Fibroblast of lung (primary cell): ENCODE measurements around the gene TRIM14.

Experiments used
- EZH2 ChIP-seq: IDR thresholded peaks from 2 replicates; pipeline ENCODE4 v1.5.1; 2012; ENCODE audit warnings: low read length, control low read depth, mild to moderate bottlenecking; ENCODE audit errors: missing control alignments
- TF ChIP-seq, protein P1 (sequence below), 2 donors: IDR thresholded peaks in 1 of 2; conservative IDR thresholded peaks in 1 of 2; 1 replicate in 1 of 2; 2 replicates in 1 of 2; pipeline ENCODE4 v1.5.1; 2011 to 2012; ENCODE audit warnings: low read length in 2 of 2, control low read depth in 1 of 2, inconsistent platforms in 1 of 2, low read depth in 1 of 2, mild to moderate bottlenecking in 1 of 2

DNA sequence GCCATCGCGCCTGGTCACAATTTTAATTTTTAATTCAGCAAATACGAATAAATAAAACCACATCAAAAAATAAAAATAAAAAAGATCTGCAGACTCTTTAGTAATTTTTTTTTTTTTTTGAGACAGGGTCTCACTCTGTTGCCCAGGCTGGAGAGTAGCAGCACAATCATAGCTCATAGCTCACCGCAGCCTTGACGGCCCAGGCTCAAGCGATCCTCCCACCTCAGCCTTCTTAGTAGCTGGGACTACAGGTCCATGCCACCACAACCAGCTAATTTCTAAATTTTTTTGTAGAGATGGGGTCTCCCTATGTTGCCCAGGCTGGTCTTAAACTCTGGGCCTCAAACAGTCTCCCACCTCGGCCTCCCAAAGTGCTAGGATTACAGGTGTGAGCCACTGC is 48.3 kb downstream of the TRIM14 start:
- no peak for TF ChIP-seq EZH2
- TF ChIP-seq, protein P1, sequence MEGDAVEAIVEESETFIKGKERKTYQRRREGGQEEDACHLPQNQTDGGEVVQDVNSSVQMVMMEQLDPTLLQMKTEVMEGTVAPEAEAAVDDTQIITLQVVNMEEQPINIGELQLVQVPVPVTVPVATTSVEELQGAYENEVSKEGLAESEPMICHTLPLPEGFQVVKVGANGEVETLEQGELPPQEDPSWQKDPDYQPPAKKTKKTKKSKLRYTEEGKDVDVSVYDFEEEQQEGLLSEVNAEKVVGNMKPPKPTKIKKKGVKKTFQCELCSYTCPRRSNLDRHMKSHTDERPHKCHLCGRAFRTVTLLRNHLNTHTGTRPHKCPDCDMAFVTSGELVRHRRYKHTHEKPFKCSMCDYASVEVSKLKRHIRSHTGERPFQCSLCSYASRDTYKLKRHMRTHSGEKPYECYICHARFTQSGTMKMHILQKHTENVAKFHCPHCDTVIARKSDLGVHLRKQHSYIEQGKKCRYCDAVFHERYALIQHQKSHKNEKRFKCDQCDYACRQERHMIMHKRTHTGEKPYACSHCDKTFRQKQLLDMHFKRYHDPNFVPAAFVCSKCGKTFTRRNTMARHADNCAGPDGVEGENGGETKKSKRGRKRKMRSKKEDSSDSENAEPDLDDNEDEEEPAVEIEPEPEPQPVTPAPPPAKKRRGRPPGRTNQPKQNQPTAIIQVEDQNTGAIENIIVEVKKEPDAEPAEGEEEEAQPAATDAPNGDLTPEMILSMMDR (conservative IDR thresholded peaks at IDR 0.05 in 1 of 2, IDR thresholded peaks at IDR 0.05 in 1 of 2; ENCODE audit: low read depth in 1 of 2, low read length in 2 of 2), result no peak
